ENCODE results near the gene CAMSAP1. TPM values are rescaled to one million over a fixed set of nuclear protein-coding genes. Genes with fewer than 3 reads are reported as not detected.

CAMSAP1 gene
- total and polyA plus RNA-seq, 2 of the 4 experiments (the other 2 are of a cell fraction): 8.2 to 19.5 TPM

DNA sequence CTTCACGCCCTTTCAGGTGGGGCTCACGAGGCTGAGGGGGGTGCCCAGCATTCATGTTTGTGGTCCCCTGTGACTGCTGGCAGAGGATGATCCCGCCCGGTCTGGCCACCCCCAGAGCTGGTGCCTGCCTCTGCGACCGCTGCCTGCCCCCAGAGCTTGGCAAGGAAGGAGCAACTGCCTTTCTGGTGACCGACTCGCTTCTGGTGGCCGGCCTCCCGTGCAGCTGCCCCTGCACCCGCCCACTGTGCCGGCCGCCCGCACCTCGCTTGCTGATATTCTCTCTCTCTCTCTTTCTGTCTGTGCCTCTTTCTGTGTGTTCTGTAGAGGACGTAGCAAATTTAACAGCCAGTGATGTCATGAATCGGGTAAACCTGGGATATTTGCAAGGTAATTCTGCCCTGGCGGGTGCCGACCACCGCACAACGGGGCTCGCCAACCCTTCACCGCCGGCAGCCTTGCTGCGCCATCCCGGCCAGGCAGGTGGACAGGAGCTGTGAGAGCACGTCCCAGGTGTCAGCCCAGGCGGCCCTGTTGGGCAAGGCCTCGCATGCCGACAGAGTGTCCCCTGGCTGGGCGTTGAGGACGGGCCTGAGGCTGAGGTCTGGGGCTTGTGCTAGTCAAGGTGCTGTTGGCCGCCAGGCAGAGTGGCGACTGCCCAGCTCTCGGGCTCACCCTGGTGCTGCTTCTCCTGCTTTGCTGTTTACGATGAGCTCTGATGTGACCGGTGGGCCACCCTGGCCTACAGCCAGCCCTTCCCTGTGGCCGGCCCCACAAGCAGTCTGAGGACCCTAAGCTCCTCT is 119.4 kb downstream of the CAMSAP1 start:
- H3K4ac ChIP-seq (ENCODE audit: low read depth, low read length): no peak overlapping the region
- H3K4me1 ChIP-seq (ENCODE audit: control insufficient read depth, insufficient read depth, low read length): no peaks in the 10 kb centered on the region
- H3K23ac ChIP-seq (ENCODE audit: low read depth, low read length): no peak overlapping the region
- in situ Hi-C loops (cut with MboI; ENCODE audit: low sequenced_read_pairs) (no loop called here), dilution Hi-C loops (cut with HindIII; ENCODE audit: low sequenced_read_pairs, unreplicated experiment) (no loop called here), intact Hi-C loops (cut with micrococcal nuclease) (no loop called here)
- no peaks in the 10 kb centered on the region for H3K9me3 ChIP-seq (ENCODE audit: control insufficient read depth, insufficient read depth, low read length)
- no peak overlapping the region for H3K9ac ChIP-seq (ENCODE audit: low read depth, low read length)
- H4K20me1 ChIP-seq (ENCODE audit: insufficient read depth, low read length): no peaks in the 10 kb centered on the region
- ChIA-PET CTCF (interaction anchor here (0.5 kb wide), 1 partner anchor 66 kb away, joined by 3 read pairs; no protein-coding TSS in a partner anchor), POLR2A (ENCODE audit: unreplicated experiment) (no interaction called here)
- no TSS peak for BruUV-seq (replicated peaks)
- H3K14ac ChIP-seq (replicated peaks; ENCODE audit: low read depth, low read length): no peak overlapping the region
- no peak overlapping the region for H3K27ac ChIP-seq (ENCODE audit: insufficient read depth, low read length)
- H3K4me3 ChIP-seq (ENCODE audit: insufficient read depth, low read depth, low read length): no peak overlapping the region
- peaks cover 26% of the 10 kb centered on the region for H3K27me3 ChIP-seq (ENCODE audit: control insufficient read depth, insufficient read depth, low read length)
- H3K9me1 ChIP-seq (ENCODE audit: insufficient read depth, low read length): no peaks in the 10 kb centered on the region
- no peak overlapping the region for H4K91ac ChIP-seq (ENCODE audit: insufficient read depth, low read depth, low read length)
- no peak overlapping the region for H2BK20ac ChIP-seq (ENCODE audit: low read depth, low read length)
- no peak overlapping the region for H3K56ac ChIP-seq (ENCODE audit: extremely low read depth, insufficient read depth, low read length)
- no peak overlapping the region for H3K18ac ChIP-seq (ENCODE audit: low read depth, low read length)
- H2AK9ac ChIP-seq (replicated peaks; ENCODE audit: low read depth, low read length, poor library complexity): no peak overlapping the region
- DNase-seq (no peak), ATAC-seq (ENCODE audit: low read depth) (no peak)
- H3K4me2 ChIP-seq (ENCODE audit: low read depth, low read length): no peak overlapping the region
- WGBS, 2 experiments (ENCODE audit: extremely low coverage in 2 of 2, insufficient read length in 1 of 2): 68% methylated on average over 24 of the region's 38 CpGs; no CpG with 5 or more reads in 1 of the 2 experiments
- H3K79me1 ChIP-seq (ENCODE audit: low read depth in 1 of 2, low read length in 2 of 2): no peaks in the 10 kb centered on the region
- TF ChIP-seq CHD1 (IDR thresholded peaks at IDR 0.05; ENCODE audit: low read depth, low read length) (no peak), BHLHE40 (IDR thresholded peaks at IDR 0.05; ENCODE audit: low read depth, low read length) (no peak), RCOR1 (IDR thresholded peaks at IDR 0.05; ENCODE audit: insufficient replicate concordance, low read length) (no peak)
- TF ChIP-seq, protein P1, sequence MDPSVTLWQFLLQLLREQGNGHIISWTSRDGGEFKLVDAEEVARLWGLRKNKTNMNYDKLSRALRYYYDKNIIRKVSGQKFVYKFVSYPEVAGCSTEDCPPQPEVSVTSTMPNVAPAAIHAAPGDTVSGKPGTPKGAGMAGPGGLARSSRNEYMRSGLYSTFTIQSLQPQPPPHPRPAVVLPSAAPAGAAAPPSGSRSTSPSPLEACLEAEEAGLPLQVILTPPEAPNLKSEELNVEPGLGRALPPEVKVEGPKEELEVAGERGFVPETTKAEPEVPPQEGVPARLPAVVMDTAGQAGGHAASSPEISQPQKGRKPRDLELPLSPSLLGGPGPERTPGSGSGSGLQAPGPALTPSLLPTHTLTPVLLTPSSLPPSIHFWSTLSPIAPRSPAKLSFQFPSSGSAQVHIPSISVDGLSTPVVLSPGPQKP (IDR thresholded peaks at IDR 0.05; ENCODE audit: borderline replicate concordance, low read depth, low read length): no peak
- H2BK15ac ChIP-seq (ENCODE audit: low read depth, low read length): no peak overlapping the region
- no peak overlapping the region for H4K8ac ChIP-seq (ENCODE audit: low read depth in 2 of 2, low read length in 2 of 2)
- H3K36me3 ChIP-seq (ENCODE audit: control insufficient read depth, insufficient read depth, low read length): no peaks in the 10 kb centered on the region
- no peak overlapping the region for H2BK120ac ChIP-seq (ENCODE audit: low read depth, low read length)
- H2BK5ac ChIP-seq (ENCODE audit: low read depth, low read length, poor library complexity, severe bottlenecking): no peak overlapping the region
- no peak overlapping the region for H2AK5ac ChIP-seq (ENCODE audit: low read depth, low read length)
- no peak overlapping the region for H4K5ac ChIP-seq (ENCODE audit: low read depth, low read length)
- H2AFZ ChIP-seq (replicated peaks; ENCODE audit: low read length, poor library complexity): no peak overlapping the region

Data from IMR-90 (cell line).